ENCODE data around the gene SLC39A7. TPM values are rescaled to one million over a fixed set of nuclear protein-coding genes. Genes with fewer than 3 reads are reported as not detected.

SLC39A7 gene, protein sequence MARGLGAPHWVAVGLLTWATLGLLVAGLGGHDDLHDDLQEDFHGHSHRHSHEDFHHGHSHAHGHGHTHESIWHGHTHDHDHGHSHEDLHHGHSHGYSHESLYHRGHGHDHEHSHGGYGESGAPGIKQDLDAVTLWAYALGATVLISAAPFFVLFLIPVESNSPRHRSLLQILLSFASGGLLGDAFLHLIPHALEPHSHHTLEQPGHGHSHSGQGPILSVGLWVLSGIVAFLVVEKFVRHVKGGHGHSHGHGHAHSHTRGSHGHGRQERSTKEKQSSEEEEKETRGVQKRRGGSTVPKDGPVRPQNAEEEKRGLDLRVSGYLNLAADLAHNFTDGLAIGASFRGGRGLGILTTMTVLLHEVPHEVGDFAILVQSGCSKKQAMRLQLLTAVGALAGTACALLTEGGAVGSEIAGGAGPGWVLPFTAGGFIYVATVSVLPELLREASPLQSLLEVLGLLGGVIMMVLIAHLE
- 125 and 202 TPM in 2 replicates for total RNA-seq

DNA sequence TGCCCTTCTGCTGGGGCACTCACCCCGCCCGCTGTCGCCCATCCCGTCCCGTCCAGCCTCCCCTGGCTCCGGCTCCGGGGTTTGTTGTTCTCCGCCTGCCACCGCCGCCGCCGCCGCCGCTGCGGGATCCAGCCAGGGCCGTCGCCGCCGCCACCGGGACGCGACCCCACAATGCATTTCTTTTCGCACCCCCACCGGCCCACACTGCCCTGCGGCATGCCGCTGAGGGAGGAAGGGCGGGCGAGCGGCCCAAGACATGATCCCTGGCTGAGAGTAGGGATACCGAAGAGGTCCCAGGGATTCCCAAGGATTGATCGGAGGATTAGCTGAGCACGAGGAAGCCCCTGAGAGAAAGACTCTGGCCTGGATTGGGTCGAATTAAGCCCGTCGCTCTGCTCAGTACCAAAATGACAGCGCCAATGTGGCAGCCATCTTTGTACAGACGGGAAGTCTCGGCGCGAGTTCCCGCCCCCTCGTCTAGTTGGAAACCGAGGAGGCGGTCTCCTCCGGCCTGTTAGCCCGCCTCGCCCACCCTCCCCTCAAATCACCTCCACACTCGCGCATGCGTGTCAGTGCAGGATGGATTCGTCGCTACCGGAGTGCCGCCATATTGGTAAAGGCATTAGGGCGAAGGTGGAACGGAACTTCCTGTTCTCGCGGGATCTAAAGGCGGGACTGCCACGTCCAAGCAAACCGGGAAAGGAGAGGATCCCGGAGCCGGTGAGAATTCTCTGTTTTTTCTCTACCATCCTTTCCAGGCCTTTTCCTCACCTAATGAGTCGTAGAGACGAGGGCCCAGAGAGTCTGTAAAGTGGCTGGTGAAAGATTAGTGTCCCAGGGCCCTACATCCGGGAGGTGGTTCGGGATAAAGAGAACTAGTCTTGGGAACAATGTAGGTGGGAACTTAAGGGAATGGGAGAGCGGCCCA is at the start of gene SLC39A7, which contains the start of gene RXRB:
SLC39A7 (plus strand) TSS at position 649 of the 928 bp plus-strand sequence. CDS start 379 bp downstream, outside the sequence.
RXRB (minus strand) TSS at position 447 of the 928 bp plus-strand sequence; CDS start at position 258, 189 bp downstream.

DNA sequence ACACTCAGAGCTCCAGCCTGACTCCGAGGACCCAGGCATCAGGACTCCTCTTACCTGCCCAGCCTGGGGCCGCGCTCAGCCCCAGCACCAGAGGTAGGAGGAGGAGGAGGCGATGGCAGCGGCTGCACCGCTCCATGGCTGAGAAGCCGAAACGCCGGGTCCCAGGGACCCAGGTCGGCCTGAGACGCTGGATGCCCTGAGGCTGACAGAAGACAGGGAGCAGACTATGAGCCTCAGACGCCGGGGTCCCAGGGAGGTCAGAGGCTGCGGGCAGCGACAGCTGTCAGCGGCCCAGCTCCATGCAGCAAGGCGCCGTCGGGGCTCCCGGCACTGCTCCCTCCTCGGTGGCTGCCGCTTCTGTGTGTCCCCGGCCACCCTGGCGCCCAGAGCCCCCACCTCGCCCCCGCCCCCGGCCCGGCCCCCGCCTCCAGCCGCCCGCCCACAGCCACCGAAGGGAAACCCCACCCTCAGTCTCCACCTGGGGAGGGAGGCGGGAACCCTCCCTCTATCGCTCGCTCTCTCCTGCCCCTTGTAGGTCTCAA is 8.5 kb upstream of the SLC39A7 start, which contains the start of gene COL11A2:
COL11A2 (minus strand) TSS at position 363 of the 542 bp plus-strand sequence; CDS start at position 136, 227 bp downstream.

DNA sequence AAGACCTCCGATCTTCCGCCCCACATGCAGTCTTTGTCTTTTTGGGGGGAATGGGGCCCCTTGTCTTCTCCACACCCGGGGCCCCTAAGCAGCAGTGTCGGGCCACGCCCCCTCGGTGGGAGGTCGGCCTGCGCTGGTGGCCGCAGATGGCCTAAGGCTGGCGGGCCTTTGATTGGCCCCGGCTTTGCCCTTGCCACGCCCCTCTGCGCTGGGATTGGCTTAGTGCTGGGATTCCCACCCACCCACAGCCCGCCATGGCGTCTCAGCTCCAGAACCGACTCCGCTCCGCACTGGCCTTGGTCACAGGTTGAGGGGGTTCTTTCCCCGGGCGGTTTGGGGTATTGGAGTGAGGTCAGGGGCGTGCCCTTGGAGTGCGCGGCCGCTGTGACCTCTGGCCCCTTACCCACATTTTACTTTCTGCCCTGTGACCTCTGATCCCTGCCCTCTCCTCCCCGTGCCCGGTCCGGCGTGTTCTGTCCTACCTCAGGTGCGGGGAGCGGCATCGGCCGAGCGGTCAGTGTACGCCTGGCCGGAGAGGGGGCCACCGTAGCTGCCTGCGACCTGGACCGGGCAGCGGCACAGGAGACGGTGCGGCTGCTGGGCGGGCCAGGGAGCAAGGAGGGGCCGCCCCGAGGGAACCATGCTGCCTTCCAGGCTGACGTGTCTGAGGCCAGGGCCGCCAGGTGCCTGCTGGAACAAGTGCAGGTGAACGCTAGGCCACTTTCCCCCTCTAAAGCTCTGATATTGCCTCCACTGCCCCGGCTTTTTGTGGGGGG is 3.9 kb downstream of the SLC39A7 start, which contains the start of gene HSD17B8:
HSD17B8 (plus strand) TSS at position 241 of the 776 bp plus-strand sequence; CDS start at position 255, 14 bp downstream.

DNA sequence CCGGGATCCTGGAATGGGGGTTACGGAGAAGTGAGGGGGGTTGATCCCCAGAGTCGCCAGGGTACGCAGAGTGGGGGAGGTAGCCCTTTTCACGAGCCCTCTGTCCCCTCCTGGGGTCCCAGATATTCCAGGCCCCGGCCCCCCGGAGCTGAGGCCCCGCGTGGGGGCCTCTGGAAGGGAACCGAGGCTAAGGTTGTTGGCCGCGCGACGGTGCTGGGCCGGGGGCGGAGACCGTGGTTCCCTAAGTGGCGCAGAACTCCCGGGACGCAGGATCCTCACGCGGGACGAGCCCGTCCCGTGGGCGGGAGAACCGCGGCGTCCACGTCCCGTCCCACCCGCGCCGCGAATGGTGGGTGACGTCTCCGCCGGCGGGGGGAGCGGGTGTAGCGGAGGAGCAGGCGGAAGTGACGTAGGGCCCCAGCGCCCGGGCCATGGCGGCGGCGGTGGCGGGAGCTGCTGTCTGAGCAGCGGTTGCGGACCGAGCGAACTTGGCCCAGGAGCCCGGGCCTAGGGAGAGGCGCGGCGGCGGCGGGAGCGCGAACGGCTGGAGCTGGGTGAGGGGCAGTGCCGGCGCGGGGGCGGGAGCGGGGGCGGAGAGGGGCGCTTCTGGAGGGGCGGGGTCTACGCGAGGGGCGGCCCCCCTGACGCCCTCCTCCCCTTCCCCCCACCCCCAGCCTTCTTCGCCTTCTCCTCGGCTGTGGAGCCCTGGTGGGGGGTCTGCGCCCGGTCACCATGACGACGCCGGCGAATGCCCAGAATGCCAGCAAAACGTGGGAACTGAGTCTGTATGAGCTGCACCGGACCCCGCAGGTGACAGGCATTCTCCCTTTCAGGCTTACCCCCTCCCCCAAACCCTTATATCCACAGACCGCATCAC is 7.7 kb downstream of the SLC39A7 start, which contains the start of gene RING1:
RING1 (plus strand) TSS at position 410 of the 877 bp plus-strand sequence; CDS start at position 733, 323 bp downstream.

Other genes starting within 250 kb of the SLC39A7 start
- gene HLA-DMA, start 247.8 kb upstream of the SLC39A7 start, total RNA-seq, result 1.0 and 9.3 TPM in 2 replicates
- 68.0 and 115 TPM in 2 replicates for gene BRD2, start 232.3 kb upstream of the SLC39A7 start, total RNA-seq
- gene HLA-DOA, start 191.3 kb upstream of the SLC39A7 start, total RNA-seq, result 0.16 TPM in 1 of 2 replicates, not detected in the other
- gene HLA-DPA1, start 127.2 kb upstream of the SLC39A7 start, total RNA-seq, result 1.3 and 1.8 TPM in 2 replicates
- gene HLA-DPB1, start 124.9 kb upstream of the SLC39A7 start, total RNA-seq, result 20.7 and 48.1 TPM in 2 replicates
- gene COL11A2, start 8.4 kb upstream of the SLC39A7 start, total RNA-seq, result 0.16 TPM in 1 of 2 replicates, not detected in the other
- 18.2 and 30.1 TPM in 2 replicates for gene RXRB, start 202 bp upstream of the SLC39A7 start, total RNA-seq
- 4.9 and 16.4 TPM in 2 replicates for gene HSD17B8, start 3.8 kb downstream of the SLC39A7 start, total RNA-seq
- gene RING1, start 7.6 kb downstream of the SLC39A7 start, total RNA-seq, result 17.8 and 22.0 TPM in 2 replicates
- 26.1 and 26.4 TPM in 2 replicates for gene VPS52, start 71.0 kb downstream of the SLC39A7 start, total RNA-seq
- gene RPS18, start 71.2 kb downstream of the SLC39A7 start, total RNA-seq, result 6,636 and 7,005 TPM in 2 replicates
- 3.6 and 6.8 TPM in 2 replicates for gene B3GALT4, start 76.3 kb downstream of the SLC39A7 start, total RNA-seq
- 52.8 and 61.5 TPM in 2 replicates for gene WDR46, start 88.4 kb downstream of the SLC39A7 start, total RNA-seq
- 47.4 and 68.0 TPM in 2 replicates for gene PFDN6, start 88.7 kb downstream of the SLC39A7 start, total RNA-seq
- 36.6 and 37.5 TPM in 2 replicates for gene RGL2, start 98.1 kb downstream of the SLC39A7 start, total RNA-seq
- 101 and 167 TPM in 2 replicates for gene TAPBP, start 113.2 kb downstream of the SLC39A7 start, total RNA-seq
- gene ZBTB22, start 116.9 kb downstream of the SLC39A7 start, total RNA-seq, result 17.6 and 20.3 TPM in 2 replicates
- gene DAXX, start 122.1 kb downstream of the SLC39A7 start, total RNA-seq, result 35.0 and 54.7 TPM in 2 replicates
- 13.1 and 31.4 TPM in 2 replicates for gene KIFC1, start 191.0 kb downstream of the SLC39A7 start, total RNA-seq
- gene PHF1, start 210.1 kb downstream of the SLC39A7 start, total RNA-seq, result 20.2 and 20.4 TPM in 2 replicates
- 205 and 287 TPM in 2 replicates for gene CUTA, start 217.2 kb downstream of the SLC39A7 start, total RNA-seq
- 3.5 and 13.7 TPM in 2 replicates for gene SYNGAP1, start 219.2 kb downstream of the SLC39A7 start, total RNA-seq

Measured in epithelial cell of alveolus of lung (primary cell).